IMR-90 (cell line): Measurements from ENCODE around the gene CFAP58. TPM values are rescaled to one million over a fixed set of nuclear protein-coding genes. Genes with fewer than 3 reads are reported as not detected.

Experiments
- ATAC-seq: fragments of 200-7000 bp; cut with Tn5 transposase; 2 replicates; pipeline ENCODE4 v1.9.1; 2020; ENCODE audit warnings: low read depth, mild to moderate bottlenecking, moderate library complexity
- BruUV-seq: library from RNA; stranded (reverse); fragments of 400-500 nt; replicated peaks from 2 replicates; lab custom pipeline; 2021; lab: Mats Ljungman, UMichigan
- CTCF ChIA-PET: fragments of 300-600 bp; formaldehyde crosslinking; extraction: SDS; loops from one replicate; lab custom pipeline; 2021; ENCODE audit warnings: antibody characterized with exemption; lab: Yijun Ruan, JAX
- POLR2A ChIA-PET: fragments of 300-600 bp; sonication (Branson Sonifier 250); formaldehyde crosslinking; loops from one replicate; lab custom pipeline; 2022; ENCODE audit warnings: antibody characterized with exemption; ENCODE audit not compliant: unreplicated experiment; lab: Charles Lee
- DNase-seq: peaks from one replicate; pipeline ENCODE4 v3.0.0; 2013
- H2AFZ ChIP-seq: replicated peaks from 2 replicates; pipeline ENCODE3; 2013; ENCODE audit warnings: low read length, mild to moderate bottlenecking; ENCODE audit not compliant: poor library complexity
- H2AK5ac ChIP-seq: 2 replicates; pipeline ENCODE4 v1.6.1; 2013; ENCODE audit warnings: low read depth, low read length, inconsistent platforms
- H2AK9ac ChIP-seq: replicated peaks from 2 replicates; pipeline ENCODE3; 2013; ENCODE audit warnings: mild to moderate bottlenecking, low read depth, low read length, moderate library complexity; ENCODE audit not compliant: poor library complexity
- H2BK120ac ChIP-seq: 2 replicates; pipeline ENCODE4 v1.6.1; 2013; ENCODE audit warnings: low read depth, low read length, inconsistent platforms
- H2BK15ac ChIP-seq: 3 replicates; pipeline ENCODE4 v1.6.1; 2013; ENCODE audit warnings: low read depth, low read length, inconsistent platforms
- H2BK20ac ChIP-seq: 2 replicates; pipeline ENCODE4 v1.6.1; 2013; ENCODE audit warnings: low read depth, mild to moderate bottlenecking, inconsistent platforms, low read length, moderate library complexity
- H2BK5ac ChIP-seq: 2 replicates; pipeline ENCODE4 v1.6.1; 2013; ENCODE audit warnings: mild to moderate bottlenecking, low read depth, low read length, inconsistent platforms; ENCODE audit not compliant: poor library complexity, severe bottlenecking
- H3K14ac ChIP-seq: replicated peaks from 2 replicates; pipeline ENCODE4 v1.6.1; 2013; ENCODE audit warnings: low read depth, low read length, inconsistent platforms
- H3K18ac ChIP-seq: 2 replicates; pipeline ENCODE4 v1.6.1; 2013; ENCODE audit warnings: low read depth, low read length, control low read depth
- H3K23ac ChIP-seq: 2 replicates; pipeline ENCODE4 v1.6.1; 2013; ENCODE audit warnings: low read depth, low read length, inconsistent platforms
- H3K27ac ChIP-seq: 2 replicates; pipeline ENCODE4 v1.5.1; 2013; ENCODE audit warnings: mild to moderate bottlenecking, control low read depth, low read length; ENCODE audit not compliant: insufficient read depth
- H3K27me3 ChIP-seq: 2 replicates; pipeline ENCODE4 v1.6.1; 2013; ENCODE audit warnings: low read length; ENCODE audit not compliant: control insufficient read depth, insufficient read depth
- H3K36me3 ChIP-seq: 2 replicates; pipeline ENCODE4 v1.6.1; 2013; ENCODE audit warnings: low read length, mixed read lengths; ENCODE audit not compliant: control insufficient read depth, insufficient read depth
- H3K4ac ChIP-seq: 2 replicates; pipeline ENCODE4 v1.6.1; 2013; ENCODE audit warnings: low read depth, low read length, inconsistent platforms
- H3K4me1 ChIP-seq: 2 replicates; pipeline ENCODE4 v1.6.1; 2013; ENCODE audit warnings: low read length, mixed read lengths; ENCODE audit not compliant: control insufficient read depth, insufficient read depth
- H3K4me2 ChIP-seq: 2 replicates; pipeline ENCODE4 v1.6.1; 2013; ENCODE audit warnings: low read depth, mild to moderate bottlenecking, control low read depth, low read length, moderate library complexity
- H3K4me3 ChIP-seq: 2 replicates; pipeline ENCODE4 v1.5.1; 2013; ENCODE audit warnings: low read depth, mild to moderate bottlenecking, control low read depth, low read length, moderate library complexity; ENCODE audit not compliant: insufficient read depth
- H3K56ac ChIP-seq: 2 replicates; pipeline ENCODE4 v1.6.1; 2013; ENCODE audit warnings: low read length, inconsistent platforms; ENCODE audit not compliant: insufficient read depth; ENCODE audit errors: extremely low read depth
- H3K79me1 ChIP-seq, 2 experiments: 2 replicates each; pipeline ENCODE4 v1.6.1; 2013; ENCODE audit warnings: low read length in 2 of 2, inconsistent platforms in 1 of 2, low read depth in 1 of 2
- H3K9ac ChIP-seq: 2 replicates; pipeline ENCODE4 v1.6.1; 2013; ENCODE audit warnings: low read depth, low read length, control low read depth
- H3K9me1 ChIP-seq: 2 replicates; pipeline ENCODE4 v1.6.1; 2013; ENCODE audit warnings: low read length, inconsistent platforms; ENCODE audit not compliant: insufficient read depth
- H3K9me3 ChIP-seq: 2 replicates; pipeline ENCODE4 v1.6.1; 2013; ENCODE audit warnings: low read length; ENCODE audit not compliant: control insufficient read depth, insufficient read depth
- H4K20me1 ChIP-seq: 2 replicates; pipeline ENCODE4 v1.6.1; 2013; ENCODE audit warnings: low read length, inconsistent platforms; ENCODE audit not compliant: insufficient read depth
- H4K5ac ChIP-seq: 2 replicates; pipeline ENCODE4 v1.6.1; 2013; ENCODE audit warnings: mild to moderate bottlenecking, low read depth, low read length, control low read depth
- H4K8ac ChIP-seq, 2 experiments: 2 replicates each; pipeline ENCODE4 v1.6.1; 2013; ENCODE audit warnings: low read depth in 2 of 2, low read length in 2 of 2, control low read depth in 1 of 2, inconsistent platforms in 1 of 2
- H4K91ac ChIP-seq: 2 replicates; pipeline ENCODE4 v1.6.1; 2013; ENCODE audit warnings: low read depth, low read length, inconsistent platforms; ENCODE audit not compliant: insufficient read depth
- BHLHE40 ChIP-seq: fragments of 150-350 bp; IDR thresholded peaks from 2 replicates; pipeline ENCODE4 v1.6.1; 2016; ENCODE audit warnings: mild to moderate bottlenecking, low read depth, low read length
- CEBPB ChIP-seq: IDR thresholded peaks from 2 replicates; pipeline ENCODE4 v1.6.1; 2012; ENCODE audit warnings: low read depth, low read length, improper control_type of control experiment
- MAZ ChIP-seq: IDR thresholded peaks from 2 replicates; pipeline ENCODE4 v1.6.1; 2012; ENCODE audit warnings: low read depth, mild to moderate bottlenecking, low read length, improper control_type of control experiment, moderate library complexity, borderline replicate concordance
- MXI1 ChIP-seq: IDR thresholded peaks from 2 replicates; pipeline ENCODE4 v1.6.1; 2012; ENCODE audit warnings: low read depth, mild to moderate bottlenecking, low read length, moderate library complexity, borderline replicate concordance
- RAD21 ChIP-seq: IDR thresholded peaks from 2 replicates; pipeline ENCODE4 v1.6.1; 2012; ENCODE audit warnings: low read length, improper control_type of control experiment
- RFX5 ChIP-seq: IDR thresholded peaks from 2 replicates; pipeline ENCODE4 v1.8.0; 2012; ENCODE audit warnings: low read depth, mild to moderate bottlenecking, low read length, moderate library complexity
- WGBS, 2 experiments: methylation state at CpG; one replicate each; pipeline versions ENCODE4 v1.1.5 to v1.1.7; 2013; ENCODE audit warnings: missing lambda C conversion rate in 2 of 2; ENCODE audit not compliant: insufficient read length in 1 of 2; ENCODE audit errors: extremely low coverage in 2 of 2; 5-methylcytosine and 5-hydroxymethylcytosine counted together
- dilution Hi-C: fragments of 300-500 bp; cut with HindIII; formaldehyde crosslinking; loops from one replicate; pipeline ENCODE4 v1.14.3; 2018; ENCODE audit warnings: low sequenced_read_pairs; ENCODE audit not compliant: unreplicated experiment
- in situ Hi-C: fragments of 300-500 bp; cut with MboI; formaldehyde crosslinking; loops from 3 replicates; pipeline ENCODE4 v1.14.3; 2019; ENCODE audit warnings: low sequenced_read_pairs, inconsistent platforms, mixed read lengths
- intact Hi-C: fragments of 100-400 bp; cut with micrococcal nuclease; formaldehyde crosslinking; loops from 2 replicates; pipeline ENCODE4 v1.10.0; 2022
- polyA plus RNA-seq, 3 experiments: library from polyadenylated mRNA; depleted of rRNA; stranded (reverse); fragments of >200 nt; gene quantifications; 2 replicates each; pipeline ENCODE4 v1.2.3, GENCODE V29; 2012; ENCODE audit warnings: low replicate concordance in 1 of 3
- total RNA-seq: library from RNA; depleted of rRNA; stranded (reverse); fragments of >200 nt; gene quantifications from 2 replicates; pipeline ENCODE4 v1.2.3, GENCODE V29; 2012

Gene CFAP58
- total and polyA plus RNA-seq, 2 of the 4 experiments (the other 2 are of a cell fraction) = 0.36 to 0.72 TPM

GRCh38 chr10:104347295-104348045, 6.2 kb upstream of the CFAP58 start:
- WGBS, 2 experiments = no CpG with 5 or more reads among the region's 4 CpGs
- H3K79me1 ChIP-seq = no peaks in the 10 kb centered on the region; a peak in 1 of 4 replicates
- H2AK9ac ChIP-seq = no peak overlapping the region
- H3K4me2 ChIP-seq = no peak overlapping the region
- H4K91ac ChIP-seq = no peak overlapping the region
- no peak overlapping the region for H3K14ac ChIP-seq
- BruUV-seq = no TSS peak
- POLR2A ChIA-PET = no interaction called here
- no peak overlapping the region for H2BK15ac ChIP-seq
- no peak overlapping the region for H3K4ac ChIP-seq
- no peak overlapping the region for H3K18ac ChIP-seq
- H4K20me1 ChIP-seq = no peaks in the 10 kb centered on the region
- no peak overlapping the region for H2BK5ac ChIP-seq
- no peaks in the 10 kb centered on the region for H3K9me3 ChIP-seq
- H3K27me3 ChIP-seq = no peaks in the 10 kb centered on the region
- dilution Hi-C loops (no loop called here), intact Hi-C loops (no loop called here), in situ Hi-C loops (loop anchor here (5.0 kb wide), 2 partner anchors 55 to 300 kb away; no protein-coding TSS in a partner anchor)
- H4K8ac ChIP-seq = no peak overlapping the region
- no peak overlapping the region for H2BK20ac ChIP-seq
- H3K4me1 ChIP-seq = peaks cover 7% of the 10 kb centered on the region; the same call in 1 of the 2 replicates
- no peak overlapping the region for H2BK120ac ChIP-seq
- no peak overlapping the region for H3K4me3 ChIP-seq
- no peak overlapping the region for H3K56ac ChIP-seq
- ATAC-seq (no peak), DNase-seq (no peak)
- no peaks in the 10 kb centered on the region for H3K36me3 ChIP-seq
- H3K27ac ChIP-seq = no peak overlapping the region
- H3K9me1 ChIP-seq = peaks cover 3% of the 10 kb centered on the region; the same call in 1 of the 2 replicates
- H3K9ac ChIP-seq = no peak overlapping the region
- H2AK5ac ChIP-seq = peak overlapping the region; percentile 44
- no peak for TF ChIP-seq MAZ
- TF ChIP-seq CEBPB = no peak
- TF ChIP-seq RAD21 = no peak
- TF ChIP-seq RFX5 = no peak
- TF ChIP-seq MXI1 = no peak
- TF ChIP-seq BHLHE40 = no peak
- H3K23ac ChIP-seq = no peak overlapping the region
- CTCF ChIA-PET = interaction anchor here (0.6 to 1.7 kb wide), 3 partner anchors 42 to 72 kb away, joined by 3 to 8 read pairs (median 4); no protein-coding TSS in a partner anchor
- no peak overlapping the region for H4K5ac ChIP-seq
- no peak overlapping the region for H2AFZ ChIP-seq
